GM08714 (cell line): Measurements from ENCODE around the gene NDFIP2.

Source experiments
- H3K4me3 ChIP-seq: fragments of 200-500 bp; sonication (Bioruptor generic); 2 replicates; pipeline ENCODE4 v1.5.1; 2014; ENCODE audit warnings: mild to moderate bottlenecking, low read length, inconsistent platforms
- ZNF274 ChIP-seq: IDR thresholded peaks from 2 replicates; pipeline ENCODE4 v1.6.1; 2012; ENCODE audit warnings: mild to moderate bottlenecking, low read depth, low read length

NDFIP2 gene

GRCh38 chr13:79452239-79452913 lies 28.6 kb upstream of the NDFIP2 start:
- no peak overlapping the region for H3K4me3 ChIP-seq
- no peak for TF ChIP-seq ZNF274

- TF ChIP-seq ZNF274 = no peak
- H3K4me3 ChIP-seq = no peak overlapping the region
These were observed 25.6 kb upstream of the NDFIP2 start for GRCh38 chr13:79455331-79455730.

- no peak for TF ChIP-seq ZNF274
- H3K4me3 ChIP-seq = no peak overlapping the region
These were observed 24.9 kb upstream of the NDFIP2 start for GRCh38 chr13:79456051-79456450.

- TF ChIP-seq ZNF274 = no peak
- no peak overlapping the region for H3K4me3 ChIP-seq
These were observed 24.1 kb upstream of the NDFIP2 start for GRCh38 chr13:79456656-79457365.

- no peak for TF ChIP-seq ZNF274
- H3K4me3 ChIP-seq = no peak overlapping the region
These were observed 23.6 kb upstream of the NDFIP2 start for GRCh38 chr13:79457390-79457789.

GRCh38 chr13:79457948-79458347 lies 23.0 kb upstream of the NDFIP2 start:
- H3K4me3 ChIP-seq = no peak overlapping the region
- no peak for TF ChIP-seq ZNF274

GRCh38 chr13:79458436-79458835 lies 22.5 kb upstream of the NDFIP2 start:
- no peak overlapping the region for H3K4me3 ChIP-seq
- TF ChIP-seq ZNF274 = no peak

- no peak for TF ChIP-seq ZNF274
These were observed 21.0 kb upstream of the NDFIP2 start for GRCh38 chr13:79459906-79460305.

GRCh38 chr13:79462895-79463294 lies 18.1 kb upstream of the NDFIP2 start:
- no peak overlapping the region for H3K4me3 ChIP-seq
- no peak for TF ChIP-seq ZNF274

More at GRCh38 chr13:79459906-79460305, 21.0 kb upstream of the NDFIP2 start:
- no peak overlapping the region for H3K4me3 ChIP-seq

- no peak for TF ChIP-seq ZNF274
- no peak overlapping the region for H3K4me3 ChIP-seq
These were observed 17.4 kb upstream of the NDFIP2 start for GRCh38 chr13:79463604-79464003.

GRCh38 chr13:79466872-79467271 lies 14.1 kb upstream of the NDFIP2 start:
- TF ChIP-seq ZNF274 = no peak
- no peak overlapping the region for H3K4me3 ChIP-seq

GRCh38 chr13:79468402-79468801 lies 12.6 kb upstream of the NDFIP2 start:
- H3K4me3 ChIP-seq = no peak overlapping the region
- no peak for TF ChIP-seq ZNF274

GRCh38 chr13:79468819-79469218 lies 12.1 kb upstream of the NDFIP2 start:
- TF ChIP-seq ZNF274 = no peak
- no peak overlapping the region for H3K4me3 ChIP-seq

GRCh38 chr13:79469608-79470007 lies 11.3 kb upstream of the NDFIP2 start:
- no peak for TF ChIP-seq ZNF274
- no peak overlapping the region for H3K4me3 ChIP-seq

- TF ChIP-seq ZNF274 = no peak
- no peak overlapping the region for H3K4me3 ChIP-seq
These were observed 10.3 kb upstream of the NDFIP2 start for GRCh38 chr13:79470666-79471065.
